Tibial artery (tissue), 4 donors: ENCODE results near the gene RNF157.
"Not testable (repeated sequence)": the region's sequence is repeated elsewhere in the genome, so short reads cannot be mapped to it uniquely, and the experiment has no call there.

ENCODE experiments used
- DNase-seq, 2 donors: peaks; one replicate each; pipeline ENCODE4 v3.0.0-alpha.2; 2019
- H3K27ac ChIP-seq, 2 donors: fragments of 200-600 bp; sonication (generic) in 1 of 2; 1 replicate in 1 of 2; 2 replicates in 1 of 2; pipeline ENCODE4 v1.5.1; 2018 to 2019; ENCODE audit warnings: mild to moderate bottlenecking in 1 of 2
- H3K27me3 ChIP-seq, 2 donors: fragments of 200-600 bp; sonication (generic) in 1 of 2; one replicate each; pipeline versions ENCODE4 v1.5.1 to v1.6.0; 2016 to 2019
- H3K36me3 ChIP-seq, 3 donors: fragments of 200-600 bp; sonication (generic) in 2 of 3; one replicate each; pipeline ENCODE4 v1.5.1; 2016 to 2019; ENCODE audit warnings: mild to moderate bottlenecking in 2 of 3
- H3K4me1 ChIP-seq, 4 donors: fragments of 200-600 bp; sonication (generic) in 2 of 4; 1 replicate in 3 of 4; 2 replicates in 1 of 4; pipeline ENCODE4 v1.5.1; 2016 to 2019
- H3K4me3 ChIP-seq, 2 donors: fragments of 200-600 bp; sonication (generic) in 1 of 2; 1 replicate in 1 of 2; 2 replicates in 1 of 2; pipeline ENCODE4 v1.5.1; 2018 to 2019; ENCODE audit warnings: mild to moderate bottlenecking in 2 of 2
- H3K9me3 ChIP-seq, 3 donors: fragments of 200-600 bp; sonication (generic) in 1 of 3; one replicate each; pipeline ENCODE4 v1.5.1; 2016 to 2019
- CTCF ChIP-seq, 2 experiments: fragments of 200-600 bp in 1 of 2; fragments of 450-650 bp in 1 of 2; IDR thresholded peaks; one replicate each; pipeline ENCODE4 v1.5.1; 2017 to 2019; ENCODE audit warnings: antibody characterized with exemption in 2 of 2, mild to moderate bottlenecking in 1 of 2, moderate library complexity in 1 of 2
- intact Hi-C: fragments of 100-400 bp; cut with DNase I; formaldehyde crosslinking; loops from one replicate; pipeline ENCODE4 v1.15.0; 2023; ENCODE audit warnings: low total_unique reads

Gene RNF157

GRCh38 chr17:76234354-76234679 is 6.0 kb downstream of the RNF157 start:
- intact Hi-C loops, result no loop called here
- peaks cover 0 to under 1% (median under 1%) of the 10 kb centered on the region in 4 donors for H3K4me1 ChIP-seq

GRCh38 chr17:76233588-76234353 is 6.5 kb downstream of the RNF157 start:
- no peak for DNase-seq
- intact Hi-C loops, result no loop called here
- no peaks in the 10 kb centered on the region for H3K4me1 ChIP-seq
- no peaks in the 10 kb centered on the region for H3K36me3 ChIP-seq
- peaks cover 0 to 14% of the 10 kb centered on the region in 2 donors for H3K27me3 ChIP-seq
- TF ChIP-seq CTCF (IDR thresholded peaks at IDR 0.05), result no peak
- H3K27ac ChIP-seq, result no peak overlapping the region
- H3K9me3 ChIP-seq, result no peaks in the 10 kb centered on the region
- no peak overlapping the region for H3K4me3 ChIP-seq

More at GRCh38 chr17:76234354-76234679, 6.0 kb downstream of the RNF157 start:
- Histone ChIP-seq H3K27ac (no peak overlapping the region), H3K9me3 (no peaks in the 10 kb centered on the region), H3K36me3 (no peaks in the 10 kb centered on the region), H3K4me3 (no peak overlapping the region), H3K27me3 (peaks cover 0 to 13% of the 10 kb centered on the region in 2 donors)
- TF ChIP-seq CTCF (IDR thresholded peaks at IDR 0.05), result no peak
- no peak for DNase-seq

GRCh38 chr17:76232342-76232741 is 8.0 kb downstream of the RNF157 start:
- intact Hi-C loops, result no loop called here
- no peaks in the 10 kb centered on the region for H3K36me3 ChIP-seq
- TF ChIP-seq CTCF (IDR thresholded peaks at IDR 0.05), result no peak

GRCh38 chr17:76226749-76227148 is 13.5 kb downstream of the RNF157 start:
- H3K27ac ChIP-seq, H3K4me3 ChIP-seq, H3K9me3 ChIP-seq, H3K4me1 ChIP-seq, H3K36me3 ChIP-seq, intact Hi-C loops, DNase-seq: not testable (repeated sequence)
- peaks cover 0 to 19% of the 10 kb centered on the region in 2 donors for H3K27me3 ChIP-seq

More at GRCh38 chr17:76232342-76232741, 8.0 kb downstream of the RNF157 start:
- Histone ChIP-seq H3K4me3 (no peak overlapping the region), H3K9me3 (no peaks in the 10 kb centered on the region), H3K4me1 (no peaks in the 10 kb centered on the region), H3K27me3 (peaks cover 0 to 15% of the 10 kb centered on the region in 2 donors), H3K27ac (no peak overlapping the region)
- no peak for DNase-seq

GRCh38 chr17:76225373-76226086 is 14.8 kb downstream of the RNF157 start:
- H3K4me1 ChIP-seq, H3K4me3 ChIP-seq, intact Hi-C loops, H3K9me3 ChIP-seq, H3K27ac ChIP-seq, H3K36me3 ChIP-seq, DNase-seq: not testable (repeated sequence)
- H3K27me3 ChIP-seq, result peaks cover 0 to 19% of the 10 kb centered on the region in 2 donors

GRCh38 chr17:76223802-76224201 is 16.5 kb downstream of the RNF157 start:
- intact Hi-C loops, result no loop called here
- Histone ChIP-seq H3K9me3 (no peaks in the 10 kb centered on the region), H3K4me3 (no peak overlapping the region), H3K27me3 (peaks cover 0 to 8% of the 10 kb centered on the region in 2 donors), H3K36me3 (no peaks in the 10 kb centered on the region), H3K27ac (no peak overlapping the region), H3K4me1 (no peaks in the 10 kb centered on the region)
- DNase-seq, result no peak
- TF ChIP-seq CTCF (IDR thresholded peaks at IDR 0.05), result no peak
